ENCODE measurements around the gene ACSF3.

- no peak for TF ChIP-seq CTCF (IDR thresholded peaks at IDR 0.05 in 4 of 5, conservative IDR thresholded peaks at IDR 0.05 in 1 of 5)
- no peak for TF ChIP-seq POLR2A (IDR thresholded peaks at IDR 0.05)
These were observed 26.0 kb downstream of the ACSF3 start for GRCh38 chr16:89119661-89120141.

Data from gastrocnemius medialis (tissue), 4 donors.